Measurements from ENCODE around the gene CFAP20.

GRCh38 chr16:58109330-58109729, 19.9 kb downstream of the CFAP20 start:
- no peak for TF ChIP-seq CTCF (IDR thresholded peaks at IDR 0.05)
- TF ChIP-seq POLR2A (IDR thresholded peaks at IDR 0.05): no peak
